Measurements from ENCODE around the gene ZNF627.

GRCh38 chr19:11617180-11618062 is 20.1 kb downstream of the ZNF627 start:
- no peak for TF ChIP-seq CTCF (IDR thresholded peaks at IDR 0.05)
- TF ChIP-seq POLR2A (IDR thresholded peaks at IDR 0.05), result no peak
